ENCODE data around the gene KLK11. TPM values are rescaled to one million over a fixed set of nuclear protein-coding genes. Genes with fewer than 3 reads are reported as not detected.

The KLK11 gene
- total and polyA plus RNA-seq, 10 of the 15 experiments (the other 5 are each of a cell fraction or from before 2014, with no cell fraction given), result not detected

DNA sequence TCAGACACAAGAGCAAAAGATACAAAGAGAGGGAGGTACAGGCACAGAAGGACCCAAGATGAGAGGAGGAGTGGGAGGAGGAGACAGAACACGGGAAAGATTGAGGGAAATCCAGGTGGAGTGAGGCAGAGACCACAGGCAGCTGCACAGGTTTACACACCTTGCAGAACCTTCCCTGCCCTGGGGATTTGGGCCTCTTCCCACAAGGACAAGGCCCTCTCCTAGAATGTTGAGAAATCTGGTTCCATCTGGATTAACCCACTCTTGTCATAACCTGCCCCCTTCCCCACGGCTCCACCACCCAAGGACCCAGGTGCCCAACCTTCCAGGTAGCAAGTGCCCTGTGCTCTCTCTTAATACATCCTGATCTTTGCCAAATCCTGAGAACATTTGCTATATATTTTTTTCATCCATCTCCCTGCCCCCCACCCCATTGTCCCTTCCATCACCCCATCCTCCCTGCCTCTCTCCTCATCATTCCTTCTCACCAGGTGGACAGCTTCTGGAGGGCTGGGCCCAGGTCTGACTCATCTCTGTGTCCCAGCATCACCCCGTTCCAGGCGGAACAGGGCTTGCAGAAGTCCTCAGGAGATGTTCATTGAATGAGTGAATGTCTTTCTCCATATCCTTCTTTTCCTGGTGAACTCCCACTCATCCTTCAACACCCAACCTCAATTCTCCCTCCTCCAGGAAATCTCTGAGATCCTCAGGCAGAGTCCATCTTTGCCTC lies 16.2 kb downstream of the KLK11 start:
- no peak overlapping the region for H3K4me2 ChIP-seq (ENCODE audit: control insufficient read depth, insufficient read depth)
- no peaks in the 10 kb centered on the region for H3K4me1 ChIP-seq (ENCODE audit: control insufficient read depth, insufficient read depth, low read length)
- no peak overlapping the region for H2AFZ ChIP-seq (ENCODE audit: control insufficient read depth, low read depth, low read length)
- DNase-seq (ENCODE audit: low read depth, low spot score), result no peak
- no peak overlapping the region for H3K27ac ChIP-seq (ENCODE audit: control insufficient read depth, insufficient read depth)
- CTCF ChIA-PET, result no interaction called here
- H3K9ac ChIP-seq (ENCODE audit: control insufficient read depth, insufficient read depth, low read length), result no peak overlapping the region
- TF ChIP-seq RELB (IDR thresholded peaks at IDR 0.05; ENCODE audit: low read depth), result no peak
- TF ChIP-seq, protein P1, sequence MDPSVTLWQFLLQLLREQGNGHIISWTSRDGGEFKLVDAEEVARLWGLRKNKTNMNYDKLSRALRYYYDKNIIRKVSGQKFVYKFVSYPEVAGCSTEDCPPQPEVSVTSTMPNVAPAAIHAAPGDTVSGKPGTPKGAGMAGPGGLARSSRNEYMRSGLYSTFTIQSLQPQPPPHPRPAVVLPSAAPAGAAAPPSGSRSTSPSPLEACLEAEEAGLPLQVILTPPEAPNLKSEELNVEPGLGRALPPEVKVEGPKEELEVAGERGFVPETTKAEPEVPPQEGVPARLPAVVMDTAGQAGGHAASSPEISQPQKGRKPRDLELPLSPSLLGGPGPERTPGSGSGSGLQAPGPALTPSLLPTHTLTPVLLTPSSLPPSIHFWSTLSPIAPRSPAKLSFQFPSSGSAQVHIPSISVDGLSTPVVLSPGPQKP (IDR thresholded peaks at IDR 0.05; ENCODE audit: low read depth, low read length), result no peak
- TF ChIP-seq NR2F1 (conservative IDR thresholded peaks at IDR 0.05), result no peak
- no peak for TF ChIP-seq MYB (IDR thresholded peaks at IDR 0.05; ENCODE audit: borderline replicate concordance, low read depth, low read length)
- no peak for TF ChIP-seq SUPT20H (IDR thresholded peaks at IDR 0.05; ENCODE audit: borderline replicate concordance, control insufficient read depth, low read depth, low read length)
- no peaks in the 10 kb centered on the region for H3K79me2 ChIP-seq (ENCODE audit: control insufficient read depth, insufficient read depth, low read length)
- H3K36me3 ChIP-seq (ENCODE audit: control insufficient read depth in 2 of 2, insufficient read depth in 2 of 2, low read length in 1 of 2), result no peaks in the 10 kb centered on the region
- intact Hi-C loops (cut with micrococcal nuclease; ENCODE audit: unreplicated experiment), result no loop called here
- H4K20me1 ChIP-seq (ENCODE audit: control insufficient read depth, insufficient read depth), result no peaks in the 10 kb centered on the region
- 18% methylated on average over 4 of the region's 4 CpGs for WGBS (ENCODE audit: insufficient coverage, insufficient replicate concordance, low lambda C conversion rate, missing lambda C conversion rate)
- ATAC-seq, result no peak
- no peak overlapping the region for H3K4me3 ChIP-seq
- POLR2A ChIA-PET, result no interaction called here
- in situ Hi-C loops (cut with MboI), result no loop called here
- RAD21 ChIA-PET (ENCODE audit: unreplicated experiment), result no interaction called here
- no peaks in the 10 kb centered on the region for H3K9me3 ChIP-seq (replicated peaks; ENCODE audit: control insufficient read depth, insufficient read depth, low read length)
- BruUV-seq (replicated peaks), result no TSS peak
- no peaks in the 10 kb centered on the region for H3K27me3 ChIP-seq (replicated peaks in 1 of 2; ENCODE audit: control insufficient read depth in 2 of 2, insufficient read depth in 2 of 2, low read length in 1 of 2)
- FAIRE-seq, result no peak
- SMC1A ChIA-PET (ENCODE audit: uncharacterized antibody, unreplicated experiment), result no interaction called here
